ENCODE results near the gene CHRDL2.

Gene CHRDL2

GRCh38 chr11:74717221-74717969, 13.8 kb downstream of the CHRDL2 start:
- no peak overlapping the region for H3K27ac ChIP-seq
- no peak for DNase-seq (ENCODE audit: low spot score)
- POLR2A ChIA-PET (ENCODE audit: low non-redundant PET): no interaction called here
- CTCF ChIA-PET: interaction anchor here (1.2 kb wide), 1 partner anchor 9 kb away, joined by 7 read pairs; no protein-coding TSS in a partner anchor
- TF ChIP-seq CTCF (conservative IDR thresholded peaks at IDR 0.05; ENCODE audit: low read depth): no peak

GRCh38 chr11:74714904-74715303, 16.3 kb downstream of the CHRDL2 start:
- TF ChIP-seq CTCF (conservative IDR thresholded peaks at IDR 0.05; ENCODE audit: low read depth): no peak
- POLR2A ChIA-PET (ENCODE audit: low non-redundant PET): no interaction called here
- no peak for DNase-seq (ENCODE audit: low spot score)
- no peak overlapping the region for H3K27ac ChIP-seq
- CTCF ChIA-PET: interaction anchor here (0.6 kb wide), 1 partner anchor 142 kb away, joined by 5 read pairs; no protein-coding TSS in a partner anchor

GRCh38 chr11:74713686-74714085, 17.5 kb downstream of the CHRDL2 start:
- CTCF ChIA-PET: no interaction called here
- no peak for TF ChIP-seq CTCF (conservative IDR thresholded peaks at IDR 0.05; ENCODE audit: low read depth)
- POLR2A ChIA-PET (ENCODE audit: low non-redundant PET): no interaction called here
- no peak overlapping the region for H3K27ac ChIP-seq
- DNase-seq (ENCODE audit: low spot score): no peak

- no peak for TF ChIP-seq CTCF (conservative IDR thresholded peaks at IDR 0.05; ENCODE audit: low read depth)
- DNase-seq (ENCODE audit: low spot score): no peak
- no peak overlapping the region for H3K27ac ChIP-seq
- POLR2A ChIA-PET (ENCODE audit: low non-redundant PET): no interaction called here
- CTCF ChIA-PET: interaction anchor here (0.6 to 1.2 kb wide), 4 partner anchors 8 to 970 kb away, joined by 3 to 7 read pairs (median 4); no protein-coding TSS in a partner anchor
These were observed 20.8 kb downstream of the CHRDL2 start for GRCh38 chr11:74710281-74710938.

GRCh38 chr11:74709175-74709574, 22.1 kb downstream of the CHRDL2 start:
- no peak for DNase-seq (ENCODE audit: low spot score)
- no peak for TF ChIP-seq CTCF (conservative IDR thresholded peaks at IDR 0.05; ENCODE audit: low read depth)
- H3K27ac ChIP-seq: no peak overlapping the region
- CTCF ChIA-PET: interaction anchor here (0.5 kb wide), 1 partner anchor 1443 kb away, joined by 3 read pairs; no protein-coding TSS in a partner anchor
- POLR2A ChIA-PET (ENCODE audit: low non-redundant PET): no interaction called here

- ChIA-PET POLR2A (ENCODE audit: low non-redundant PET) (no interaction called here), CTCF (interaction anchor here (0.6 kb wide), 1 partner anchor 24 kb away, joined by 3 read pairs; no protein-coding TSS in a partner anchor)
- no peak overlapping the region for H3K27ac ChIP-seq
- no peak for DNase-seq (ENCODE audit: low spot score)
- no peak for TF ChIP-seq CTCF (conservative IDR thresholded peaks at IDR 0.05; ENCODE audit: low read depth)
These were observed 23.4 kb downstream of the CHRDL2 start for GRCh38 chr11:74707602-74708510.
